Naive thymus-derived CD4-positive, alpha-beta T cell (primary cell): Measurements from ENCODE around the gene SELENOW. TPM values are rescaled to one million over a fixed set of nuclear protein-coding genes. Genes with fewer than 3 reads are reported as not detected.

Source experiments
- ATAC-seq: fragments of 150-1000 bp; cut with Tn5 transposase; 2 replicates; pipeline ENCODE4 v1.10.0; 2021; ENCODE audit warnings: mild to moderate bottlenecking, moderate library complexity
- CTCF ChIA-PET: fragments of 350-600 bp; sonication (Branson Sonifier 250); formaldehyde crosslinking; loops from one replicate; lab custom pipeline; 2021; ENCODE audit warnings: antibody characterized with exemption; lab: Charles Lee
- POLR2A ChIA-PET: fragments of 350-600 bp; sonication (Branson Sonifier 250); formaldehyde crosslinking; loops from one replicate; lab custom pipeline; 2021; ENCODE audit warnings: antibody characterized with exemption, inconsistent platforms; lab: Charles Lee
- DNase-seq, 9 donors: peaks; one replicate each; pipeline versions ENCODE4 v3.0.0 to v3.0.0-alpha.2; 2020 to 2022; ENCODE audit warnings: mixed read lengths in 1 of 9
- H3K27ac ChIP-seq: one replicate; pipeline ENCODE4 v1.7.0; 2013; ENCODE audit warnings: mild to moderate bottlenecking, low read depth, low read length, moderate library complexity
- H3K27me3 ChIP-seq, 2 donors: one replicate each; pipeline ENCODE4 v1.7.0; 2013; ENCODE audit warnings: low read length in 2 of 2, mild to moderate bottlenecking in 2 of 2, moderate library complexity in 2 of 2; ENCODE audit not compliant: control insufficient read depth in 2 of 2, insufficient read depth in 2 of 2
- H3K36me3 ChIP-seq, 3 experiments: 1 replicate in 2 of 3; 2 replicates in 1 of 3; pipeline ENCODE4 v1.7.0; 2013; ENCODE audit warnings: low read length in 3 of 3, mild to moderate bottlenecking in 3 of 3, moderate library complexity in 1 of 3; ENCODE audit not compliant: insufficient read depth in 3 of 3, control insufficient read depth in 2 of 3
- H3K4me1 ChIP-seq, 2 donors: one replicate each; pipeline ENCODE4 v1.7.0; 2013; ENCODE audit warnings: low read length in 2 of 2, mild to moderate bottlenecking in 2 of 2, moderate library complexity in 1 of 2; ENCODE audit not compliant: control insufficient read depth in 2 of 2, insufficient read depth in 2 of 2
- H3K4me3 ChIP-seq: 2 replicates; pipeline ENCODE4 v1.7.0; 2013; ENCODE audit warnings: mild to moderate bottlenecking, low read length
- H3K9me3 ChIP-seq, 3 experiments: 1 replicate in 2 of 3; 2 replicates in 1 of 3; pipeline ENCODE4 v1.7.0; 2013; ENCODE audit warnings: low read length in 3 of 3; ENCODE audit not compliant: control insufficient read depth in 2 of 3
- H3K27ac Mint-ChIP-seq, 9 donors: one replicate each; pipeline ENCODE4 v1.8.0; 2020 to 2022; ENCODE audit warnings: mixed read lengths in 9 of 9, mild to moderate bottlenecking in 8 of 9, moderate library complexity in 5 of 9, inconsistent platforms in 2 of 9
- H3K27me3 Mint-ChIP-seq, 5 donors: one replicate each; pipeline ENCODE4 v1.8.0; 2021 to 2022; ENCODE audit warnings: mixed read lengths in 5 of 5, mild to moderate bottlenecking in 1 of 5
- H3K36me3 Mint-ChIP-seq, 5 donors: one replicate each; pipeline ENCODE4 v1.8.0; 2020 to 2022; ENCODE audit warnings: mixed read lengths in 5 of 5, mild to moderate bottlenecking in 3 of 5, inconsistent platforms in 1 of 5
- H3K4me1 Mint-ChIP-seq, 7 donors: one replicate each; pipeline ENCODE4 v1.8.0; 2020 to 2022; ENCODE audit warnings: mixed read lengths in 7 of 7, mild to moderate bottlenecking in 3 of 7, inconsistent platforms in 1 of 7
- H3K4me3 Mint-ChIP-seq, 10 donors: one replicate each; pipeline ENCODE4 v1.8.0; 2020 to 2022; ENCODE audit warnings: mild to moderate bottlenecking in 10 of 10, mixed read lengths in 10 of 10, moderate library complexity in 6 of 10, inconsistent platforms in 2 of 10
- H3K9me3 Mint-ChIP-seq, 11 donors: one replicate each; pipeline ENCODE4 v1.8.0; 2020 to 2022; ENCODE audit warnings: mixed read lengths in 11 of 11, mild to moderate bottlenecking in 4 of 11, inconsistent platforms in 1 of 11, moderate library complexity in 1 of 11
- intact Hi-C, 2 donors: fragments of 100-400 bp; cut with micrococcal nuclease; formaldehyde crosslinking; loops; one replicate each; pipeline ENCODE4 v1.15.1; 2023
- polyA plus RNA-seq, 2 donors: library from polyadenylated mRNA; unstranded; fragments of 300-500 nt; fragmentation: Illumina TruSeq; gene quantifications; one replicate each; pipeline ENCODE4 v1.2.3, GENCODE V29; 2021
- total RNA-seq, 6 experiments: library from RNA in 5 of 6; stranded (reverse) in 5 of 6; gene quantifications; 1 replicate in 5 of 6; 2 replicates in 1 of 6; pipeline ENCODE4 v1.2.3 and lab custom pipeline; 2021 to 2026

The SELENOW gene
- total and polyA plus RNA-seq, 7 experiments from 2014 or later, result 67.5 to 400 (median 111) TPM

DNA sequence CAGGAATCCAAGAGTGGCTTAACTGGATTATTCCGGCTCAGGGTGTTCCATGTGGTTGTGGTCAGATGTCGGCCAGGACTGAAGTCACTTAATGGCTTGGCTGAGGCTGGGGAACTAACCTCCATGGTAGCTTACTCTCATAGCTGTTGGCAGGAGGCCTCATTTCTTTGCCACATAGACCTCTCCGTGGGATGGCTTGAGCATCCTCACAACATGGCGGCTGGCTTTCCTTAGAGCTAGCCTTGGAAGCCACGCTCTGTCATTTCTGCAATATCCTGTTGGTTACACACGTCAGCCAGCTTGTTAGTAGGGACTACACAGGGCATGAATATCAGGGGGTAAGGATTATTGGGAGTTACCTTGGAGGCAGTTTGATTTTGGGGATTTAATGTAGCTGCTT, 48.3 kb downstream of the SELENOW start:
- H3K36me3 Mint-ChIP-seq, result peaks cover 0 to 6% (median 0%) of the 10 kb centered on the region in 5 donors

DNA sequence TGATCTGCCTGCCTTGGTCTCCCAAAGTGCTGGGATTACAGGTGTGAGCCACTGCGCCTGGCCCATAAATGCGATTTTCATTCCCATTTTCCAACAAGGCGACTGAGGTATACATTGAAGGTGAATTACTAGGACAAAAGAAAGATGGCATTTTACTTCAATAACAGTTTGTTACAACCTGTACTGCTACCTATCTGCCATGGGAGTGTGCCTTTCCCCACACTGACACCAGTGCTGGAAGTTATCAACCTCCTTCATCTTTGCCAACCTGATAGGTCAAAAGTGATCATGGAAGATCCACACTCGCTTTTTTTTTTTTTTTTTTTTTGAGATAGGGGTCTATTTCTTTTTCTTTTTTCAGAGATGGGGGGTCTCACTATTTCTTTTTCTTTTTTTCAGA, 54.2 kb downstream of the SELENOW start:
- intact Hi-C loops, result no loop called here
- POLR2A ChIA-PET, result no interaction called here
- no peak overlapping the region for H3K27ac ChIP-seq

More for the DNA sequence above, 48.3 kb downstream of the SELENOW start:
- DNase-seq (no peak), ATAC-seq (no peak)
- no peaks in the 10 kb centered on the region for H3K4me1 Mint-ChIP-seq
- no peak overlapping the region for H3K27ac Mint-ChIP-seq
- intact Hi-C loops, result no loop called here
- H3K27ac ChIP-seq, result no peak overlapping the region
- H3K9me3 Mint-ChIP-seq, result peaks cover 0 to 9% (median 2%) of the 10 kb centered on the region in 11 donors
- H3K4me3 Mint-ChIP-seq, result no peak overlapping the region
- no peak overlapping the region for H3K4me3 ChIP-seq
- CTCF ChIA-PET, result no interaction called here
- no peaks in the 10 kb centered on the region for H3K36me3 ChIP-seq
- H3K27me3 ChIP-seq, result no peaks in the 10 kb centered on the region
- no peaks in the 10 kb centered on the region for H3K9me3 ChIP-seq
- no peaks in the 10 kb centered on the region for H3K4me1 ChIP-seq
- H3K27me3 Mint-ChIP-seq, result peaks cover 0 to 14% (median 5%) of the 10 kb centered on the region in 5 donors
- POLR2A ChIA-PET, result interaction anchor here (0.6 kb wide), 1 partner anchor 20 kb away, joined by 3 read pairs; no protein-coding TSS in a partner anchor

More for the DNA sequence above, 54.2 kb downstream of the SELENOW start:
- Mint-ChIP-seq H3K27ac (peak overlapping the region in 1 of 9 donors; percentile 6), H3K36me3 (no peaks in the 10 kb centered on the region), H3K27me3 (peaks cover 0 to 7% (median 0%) of the 10 kb centered on the region in 5 donors), H3K9me3 (no peaks in the 10 kb centered on the region), H3K4me3 (no peak overlapping the region), H3K4me1 (no peaks in the 10 kb centered on the region)
- H3K36me3 ChIP-seq, result no peaks in the 10 kb centered on the region
- H3K27me3 ChIP-seq, result no peaks in the 10 kb centered on the region
- ATAC-seq (no peak), DNase-seq (no peak)
- H3K9me3 ChIP-seq, result no peaks in the 10 kb centered on the region
- H3K4me1 ChIP-seq, result no peaks in the 10 kb centered on the region
- CTCF ChIA-PET, result no interaction called here
- H3K4me3 ChIP-seq, result no peak overlapping the region

Other genes with a start within 250 kb of the SELENOW start
- 1 to 10 TPM in 2 of 5 experiments, under 1 TPM in 3; 0.36 to 1.5 (median 0.95) TPM for gene ZNF541, start 205.6 kb upstream of the SELENOW start, total RNA-seq
- gene ZNF541, start 205.6 kb upstream of the SELENOW start, polyA plus RNA-seq, result under 1 TPM in 1 of 2 donors, not detected in 1; 0.58 TPM
- 10 to 100 TPM; 18.6 to 36.6 (median 33.5) TPM for gene BICRA, start 169.6 kb upstream of the SELENOW start, total RNA-seq
- 1 to 10 TPM in 1 of 2 donors, under 1 TPM in 1; 0.95 to 1.4 TPM for gene BICRA, start 169.6 kb upstream of the SELENOW start, polyA plus RNA-seq
- gene EHD2, start 65.3 kb upstream of the SELENOW start, total RNA-seq, result under 1 TPM in 3 of 5 experiments, not detected in 2; 0.15 to 0.37 (median 0.19) TPM
- not detected for gene EHD2, start 65.3 kb upstream of the SELENOW start, polyA plus RNA-seq
- gene NOP53, start 33.2 kb upstream of the SELENOW start, total RNA-seq, result 1,000 to 10,000 TPM in 2 of 5 experiments, 100 to 1,000 TPM in 3; 316 to 1,143 (median 992) TPM
- gene NOP53, start 33.2 kb upstream of the SELENOW start, polyA plus RNA-seq, result 100 to 1,000 TPM; 362 to 426 TPM
- not detected for gene TPRX1, start 25.8 kb downstream of the SELENOW start, total RNA-seq
- not detected for gene TPRX1, start 25.8 kb downstream of the SELENOW start, polyA plus RNA-seq
- not detected for gene CRX, start 43.2 kb downstream of the SELENOW start, total RNA-seq
- not detected for gene CRX, start 43.2 kb downstream of the SELENOW start, polyA plus RNA-seq
- gene TPRX2, start 80.5 kb downstream of the SELENOW start, total RNA-seq, result not detected
- gene TPRX2, start 80.5 kb downstream of the SELENOW start, polyA plus RNA-seq, result not detected
- gene SULT2A1, start 107.6 kb downstream of the SELENOW start, total RNA-seq, result not detected
- not detected for gene SULT2A1, start 107.6 kb downstream of the SELENOW start, polyA plus RNA-seq
- not detected for gene BSPH1, start 213.5 kb downstream of the SELENOW start, total RNA-seq
- not detected for gene BSPH1, start 213.5 kb downstream of the SELENOW start, polyA plus RNA-seq
- not detected for gene ELSPBP1, start 215.9 kb downstream of the SELENOW start, total RNA-seq
- not detected for gene ELSPBP1, start 215.9 kb downstream of the SELENOW start, polyA plus RNA-seq